Mononuclear cell (primary cell): ENCODE measurements around the gene TMEM237. TPM values are rescaled to one million over a fixed set of nuclear protein-coding genes. Genes with fewer than 3 reads are reported as not detected.

Experiments
- H3K27me3 ChIP-seq: 2 replicates; pipeline ENCODE4 v1.6.0; 2011; ENCODE audit warnings: low read length, control low read depth; ENCODE audit not compliant: insufficient read depth
- H3K4me1 ChIP-seq: 2 replicates; pipeline ENCODE4 v1.5.1; 2011; ENCODE audit warnings: mild to moderate bottlenecking, low read length, control low read depth; ENCODE audit not compliant: insufficient read depth
- H3K4me3 ChIP-seq: 2 replicates; pipeline ENCODE4 v1.5.1; 2011; ENCODE audit warnings: mild to moderate bottlenecking, low read length, moderate library complexity
- H3K9me3 ChIP-seq: 2 replicates; pipeline ENCODE4 v1.5.1; 2011; ENCODE audit warnings: low read depth, mild to moderate bottlenecking, control low read depth, low read length
- total RNA-seq: library from RNA; depleted of rRNA; stranded (reverse); fragments of >200 nt; gene quantifications from one replicate; pipeline ENCODE4 v1.2.3, GENCODE V29; 2012

The TMEM237 gene
- total RNA-seq, 1 donor = 4.2 TPM

DNA sequence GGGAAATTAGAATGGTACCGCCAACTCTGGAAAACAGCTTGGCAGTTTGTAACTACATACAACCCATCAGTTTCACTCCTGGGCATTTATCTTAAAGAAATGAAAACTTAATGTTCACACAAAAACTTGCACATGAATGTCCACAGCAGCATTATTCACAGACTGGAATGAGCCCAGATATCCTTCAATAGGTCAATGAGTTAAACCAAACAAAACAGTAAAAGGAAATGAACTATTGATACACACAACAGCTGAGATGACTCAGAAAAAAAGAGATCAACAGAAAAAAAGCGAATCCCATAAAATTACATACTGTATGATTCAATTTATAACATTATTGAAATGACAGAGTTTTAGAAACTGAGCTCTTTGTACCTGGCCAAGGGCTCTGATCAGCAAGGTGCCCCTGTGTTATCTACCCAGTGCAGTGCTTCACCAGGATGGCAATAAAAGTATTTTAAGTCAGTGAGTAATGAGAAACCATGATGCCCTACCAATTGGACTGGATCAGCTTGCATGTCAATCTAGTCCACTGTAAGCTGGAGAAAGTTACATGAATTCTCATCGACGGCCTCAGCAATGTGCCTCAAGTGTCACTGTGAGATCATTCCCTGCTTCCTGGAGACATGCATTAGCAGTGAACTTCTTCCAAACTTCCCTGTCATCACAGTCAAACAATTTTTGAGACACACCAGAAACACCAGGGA lies 21.9 kb downstream of the TMEM237 start:
- H3K4me3 ChIP-seq = no peak overlapping the region
- no peaks in the 10 kb centered on the region for H3K27me3 ChIP-seq
- no peaks in the 10 kb centered on the region for H3K4me1 ChIP-seq
- no peaks in the 10 kb centered on the region for H3K9me3 ChIP-seq

GRCh38 chr2:201618744-201619662 lies 24.3 kb downstream of the TMEM237 start:
- H3K9me3 ChIP-seq = no peaks in the 10 kb centered on the region
- H3K4me1 ChIP-seq = no peaks in the 10 kb centered on the region
- H3K27me3 ChIP-seq = no peaks in the 10 kb centered on the region
- no peak overlapping the region for H3K4me3 ChIP-seq

- H3K27me3 ChIP-seq = peaks cover 12% of the 10 kb centered on the region
- no peak overlapping the region for H3K4me3 ChIP-seq
- no peaks in the 10 kb centered on the region for H3K4me1 ChIP-seq
- H3K9me3 ChIP-seq = no peaks in the 10 kb centered on the region
Observed at GRCh38 chr2:201608021-201608420, 35.3 kb downstream of the TMEM237 start.

DNA sequence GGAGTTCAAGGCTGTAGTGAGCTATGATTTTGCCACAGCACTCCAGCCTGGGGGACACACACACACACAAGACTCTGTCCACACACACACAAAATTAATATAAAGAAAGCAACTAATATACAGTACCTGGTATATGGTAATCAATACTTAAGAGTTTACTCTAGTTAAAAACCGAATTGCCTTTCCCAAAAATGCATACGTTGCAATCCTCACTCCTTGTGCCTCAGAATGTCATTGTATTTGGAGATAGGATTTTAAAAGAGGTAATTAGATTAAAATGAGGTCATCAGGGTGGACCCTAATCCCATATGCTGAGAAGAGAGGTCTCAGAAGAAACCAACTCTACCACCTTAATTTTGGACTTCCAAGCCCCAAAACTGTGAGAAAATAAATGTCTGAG lies 35.7 kb downstream of the TMEM237 start:
- Histone ChIP-seq H3K4me1 (no peaks in the 10 kb centered on the region), H3K27me3 (peaks cover 17% of the 10 kb centered on the region), H3K4me3 (no peak overlapping the region), H3K9me3 (no peaks in the 10 kb centered on the region)

DNA sequence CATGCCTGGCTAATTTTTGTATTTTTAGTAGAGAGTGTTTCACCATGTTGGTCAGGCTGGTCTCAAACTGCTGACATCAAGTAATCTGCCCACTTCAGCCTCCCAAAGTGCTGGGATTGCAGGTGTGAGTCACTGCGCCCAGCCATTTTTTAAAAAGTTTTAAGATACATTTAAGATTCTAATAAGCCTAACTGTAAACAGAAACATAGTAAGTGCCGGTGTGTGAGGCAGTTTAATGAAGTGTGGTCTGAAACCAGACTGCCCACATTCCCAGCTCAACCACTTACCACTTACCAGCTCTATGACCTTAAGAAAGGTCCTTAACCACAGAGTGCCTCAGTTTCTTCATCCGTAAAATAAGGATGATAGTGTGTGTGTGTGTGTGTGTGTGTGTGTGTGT lies 42.4 kb downstream of the TMEM237 start:
- H3K9me3 ChIP-seq = peaks cover 7% of the 10 kb centered on the region
- peaks cover 12% of the 10 kb centered on the region for H3K27me3 ChIP-seq
- no peak overlapping the region for H3K4me3 ChIP-seq
- H3K4me1 ChIP-seq = no peaks in the 10 kb centered on the region

GRCh38 chr2:201597397-201597796 lies 45.9 kb downstream of the TMEM237 start:
- Histone ChIP-seq H3K9me3 (peaks cover 8% of the 10 kb centered on the region), H3K4me1 (no peaks in the 10 kb centered on the region), H3K27me3 (no peaks in the 10 kb centered on the region), H3K4me3 (no peak overlapping the region)

GRCh38 chr2:201580486-201580885 lies 62.8 kb downstream of the TMEM237 start:
- no peak overlapping the region for H3K4me3 ChIP-seq

GRCh38 chr2:201579536-201579935 lies 63.8 kb downstream of the TMEM237 start:
- Histone ChIP-seq H3K27me3 (no peaks in the 10 kb centered on the region), H3K4me3 (no peak overlapping the region), H3K9me3 (no peaks in the 10 kb centered on the region), H3K4me1 (peaks cover 14% of the 10 kb centered on the region)

More at GRCh38 chr2:201580486-201580885, 62.8 kb downstream of the TMEM237 start:
- Histone ChIP-seq H3K9me3 (no peaks in the 10 kb centered on the region), H3K4me1 (peaks cover 10% of the 10 kb centered on the region), H3K27me3 (no peaks in the 10 kb centered on the region)

GRCh38 chr2:201575971-201576370 lies 67.3 kb downstream of the TMEM237 start:
- Histone ChIP-seq H3K4me1 (peaks cover 24% of the 10 kb centered on the region), H3K9me3 (no peaks in the 10 kb centered on the region), H3K27me3 (no peaks in the 10 kb centered on the region)

DNA sequence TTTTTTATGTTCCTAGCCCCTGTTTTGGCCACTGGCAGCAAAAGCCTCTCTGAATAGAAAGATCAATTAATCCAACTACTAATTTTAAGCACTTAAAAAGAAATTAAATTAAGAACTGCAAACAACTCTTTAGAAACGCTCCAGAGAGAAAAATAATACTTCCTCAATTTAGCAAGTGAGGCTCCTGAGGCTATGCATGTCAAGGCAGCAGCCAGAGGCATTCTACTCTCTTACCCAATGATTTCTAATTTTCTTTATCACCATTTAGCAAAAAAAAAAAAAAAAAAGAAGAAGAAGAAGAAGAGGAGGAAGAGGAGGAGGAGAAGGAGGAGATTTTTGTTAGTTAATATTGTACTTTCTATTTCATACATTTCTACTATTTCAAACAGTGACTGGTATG lies 68.5 kb downstream of the TMEM237 start:
- no peak overlapping the region for H3K4me3 ChIP-seq
- no peaks in the 10 kb centered on the region for H3K27me3 ChIP-seq
- peaks cover 20% of the 10 kb centered on the region for H3K4me1 ChIP-seq
- H3K9me3 ChIP-seq = no peaks in the 10 kb centered on the region

More at GRCh38 chr2:201575971-201576370, 67.3 kb downstream of the TMEM237 start:
- H3K4me3 ChIP-seq = no peak overlapping the region

DNA sequence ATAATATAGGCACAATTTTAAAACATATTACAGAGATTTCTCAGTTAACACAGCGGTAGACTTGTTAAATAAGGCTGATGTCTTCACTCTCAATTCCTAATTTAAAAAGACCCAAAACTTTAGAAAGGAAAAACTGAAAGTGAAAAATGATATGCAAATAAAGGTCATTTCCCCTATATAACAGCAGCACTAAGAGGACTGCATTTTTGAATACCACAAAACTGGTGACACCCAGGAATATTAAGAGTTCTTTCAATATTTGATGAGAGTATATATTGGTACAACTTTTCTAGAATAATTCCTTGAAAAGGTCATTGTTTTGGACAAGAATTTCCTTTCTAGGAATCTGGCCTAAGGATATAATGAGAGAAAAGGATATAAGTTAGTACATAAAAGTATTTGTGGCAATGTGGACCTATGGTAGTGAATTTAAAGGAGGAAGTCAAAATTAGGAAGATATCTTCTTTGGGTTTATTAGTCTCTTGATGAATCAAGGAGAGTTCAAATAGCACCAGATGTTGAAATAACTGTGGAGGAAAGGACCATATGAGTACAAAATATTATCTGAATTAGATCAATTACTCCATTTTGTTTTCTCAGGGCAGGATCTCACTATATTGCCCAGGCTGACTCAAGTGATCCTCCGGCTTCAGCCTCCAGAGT lies 70.3 kb downstream of the TMEM237 start:
- H3K9me3 ChIP-seq = no peaks in the 10 kb centered on the region
- H3K4me1 ChIP-seq = peaks cover 18% of the 10 kb centered on the region
- H3K27me3 ChIP-seq = no peaks in the 10 kb centered on the region
- H3K4me3 ChIP-seq = no peak overlapping the region

Other genes with a start within 250 kb of the TMEM237 start
- gene TRAK2, start 192.0 kb downstream of the TMEM237 start, total RNA-seq = 34.3 TPM
- 17.8 TPM for gene STRADB, start 191.8 kb downstream of the TMEM237 start, total RNA-seq
- under 0.01 TPM for gene MPP4, start 55.1 kb upstream of the TMEM237 start, total RNA-seq
- 6.2 TPM for gene ALS2, start 137.4 kb upstream of the TMEM237 start, total RNA-seq
- not detected for gene CDK15, start 163.0 kb upstream of the TMEM237 start, total RNA-seq